Loucy (cell line): ENCODE measurements around the gene ASTL.
"Not testable (repeated sequence)": the region's sequence is repeated elsewhere in the genome, so short reads cannot be mapped to it uniquely, and the experiment has no call there.

Source experiments
- H2AFZ ChIP-seq: fragments of 200-600 bp; sonication (generic); 2 replicates; pipeline ENCODE4 v1.6.0; 2016; ENCODE audit warnings: antibody characterized with exemption, mild to moderate bottlenecking, low read length, moderate library complexity
- H3F3A ChIP-seq: fragments of 200-600 bp; 2 replicates; pipeline ENCODE4 v1.6.0; 2016; ENCODE audit warnings: antibody characterized with exemption, low read depth, mild to moderate bottlenecking
- H3K27me3 ChIP-seq: fragments of 200-600 bp; sonication (generic); 2 replicates; pipeline ENCODE4 v1.6.1; 2014; ENCODE audit warnings: low read length, mild to moderate bottlenecking; ENCODE audit not compliant: insufficient read depth, poor library complexity, severe bottlenecking
- H3K36me3 ChIP-seq: fragments of 200-600 bp; sonication (generic); 2 replicates; pipeline ENCODE4 v1.6.1; 2016; ENCODE audit warnings: low read length; ENCODE audit not compliant: insufficient read depth
- H3K4me1 ChIP-seq: fragments of 200-600 bp; sonication (generic); 2 replicates; pipeline ENCODE4 v1.5.1; 2014; ENCODE audit warnings: low read length, mild to moderate bottlenecking; ENCODE audit not compliant: insufficient read depth, poor library complexity, severe bottlenecking
- H3K4me2 ChIP-seq: fragments of 200-600 bp; sonication (generic); 2 replicates; pipeline ENCODE4 v1.6.0; 2014; ENCODE audit warnings: antibody characterized with exemption, low read length, low read depth, mild to moderate bottlenecking; ENCODE audit not compliant: poor library complexity, severe bottlenecking
- H3K4me3 ChIP-seq: fragments of 200-600 bp; sonication (generic); 2 replicates; pipeline ENCODE4 v1.5.1; 2014; ENCODE audit warnings: low read length, mild to moderate bottlenecking, mixed read lengths; ENCODE audit not compliant: poor library complexity, severe bottlenecking
- H3K79me2 ChIP-seq: fragments of 200-600 bp; sonication (generic); 2 replicates; pipeline ENCODE4 v1.6.1; 2014; ENCODE audit warnings: low read length; ENCODE audit not compliant: insufficient read depth
- H3K9ac ChIP-seq: fragments of 200-600 bp; sonication (generic); 2 replicates; pipeline ENCODE4 v1.6.0; 2014; ENCODE audit warnings: mild to moderate bottlenecking, low read depth, low read length, moderate library complexity; ENCODE audit not compliant: poor library complexity, severe bottlenecking
- H3K9me2 ChIP-seq: fragments of 200-600 bp; sonication (generic); replicated peaks from 2 replicates; pipeline ENCODE4 v1.6.1; 2016; ENCODE audit warnings: low read depth, low read length, mixed read lengths
- H3K9me3 ChIP-seq: fragments of 200-600 bp; sonication (generic); 2 replicates; pipeline ENCODE4 v1.6.1; 2014; ENCODE audit warnings: mild to moderate bottlenecking, antibody characterized with exemption, low read length, low read depth; ENCODE audit not compliant: insufficient read depth
- H4K20me1 ChIP-seq: fragments of 200-600 bp; sonication (generic); 2 replicates; pipeline ENCODE4 v1.6.0; 2014; ENCODE audit warnings: antibody characterized with exemption, low read length, mild to moderate bottlenecking; ENCODE audit not compliant: insufficient read depth, poor library complexity, severe bottlenecking
- CTCF ChIP-seq: fragments of 200-600 bp; sonication (generic); conservative IDR thresholded peaks from 2 replicates; pipeline ENCODE4 v1.5.1; 2014; ENCODE audit warnings: mild to moderate bottlenecking, antibody characterized with exemption, low read length
- EZH2phosphoT487 ChIP-seq: fragments of 200-600 bp; IDR thresholded peaks from 2 replicates; pipeline ENCODE4 v1.6.1; 2018; ENCODE audit warnings: antibody characterized with exemption, mild to moderate bottlenecking, moderate library complexity, borderline replicate concordance

The ASTL gene

GRCh38 chr2:96088340-96089335 is 49.7 kb downstream of the ASTL start:
- no peak overlapping the region for H2AFZ ChIP-seq
- no peaks in the 10 kb centered on the region for H3K79me2 ChIP-seq
- no peaks in the 10 kb centered on the region for H3K36me3 ChIP-seq
- TF ChIP-seq CTCF (no peak), EZH2phosphoT487 (no peak)
- H3K4me2 ChIP-seq: no peak overlapping the region
- H3K4me3 ChIP-seq: no peak overlapping the region
- H3F3A ChIP-seq: no peaks in the 10 kb centered on the region
- H3K4me1 ChIP-seq: no peaks in the 10 kb centered on the region
- H3K9me2 ChIP-seq: no peaks in the 10 kb centered on the region
- no peak overlapping the region for H3K9ac ChIP-seq
- no peaks in the 10 kb centered on the region for H3K9me3 ChIP-seq
- no peaks in the 10 kb centered on the region for H4K20me1 ChIP-seq
- no peaks in the 10 kb centered on the region for H3K27me3 ChIP-seq

- no peak overlapping the region for H2AFZ ChIP-seq
These were observed 51.2 kb downstream of the ASTL start for GRCh38 chr2:96087130-96087529.

GRCh38 chr2:96085541-96086355 is 52.6 kb downstream of the ASTL start:
- Histone ChIP-seq H3K4me3 (no peak overlapping the region), H3K9me3 (no peaks in the 10 kb centered on the region), H3K36me3 (no peaks in the 10 kb centered on the region), H3K9ac (no peak overlapping the region), H3K27me3 (no peaks in the 10 kb centered on the region), H3K9me2 (no peaks in the 10 kb centered on the region), H2AFZ (no peak overlapping the region), H4K20me1 (no peaks in the 10 kb centered on the region), H3F3A (no peaks in the 10 kb centered on the region), H3K4me2 (no peak overlapping the region), H3K79me2 (no peaks in the 10 kb centered on the region), H3K4me1 (no peaks in the 10 kb centered on the region)
- TF ChIP-seq EZH2phosphoT487 (no peak), CTCF (no peak)

More at GRCh38 chr2:96087130-96087529, 51.2 kb downstream of the ASTL start:
- no peaks in the 10 kb centered on the region for H3K27me3 ChIP-seq
- TF ChIP-seq CTCF: no peak
- no peak for TF ChIP-seq EZH2phosphoT487
- H3K36me3 ChIP-seq: no peaks in the 10 kb centered on the region
- no peaks in the 10 kb centered on the region for H3F3A ChIP-seq
- no peaks in the 10 kb centered on the region for H3K9me3 ChIP-seq
- no peaks in the 10 kb centered on the region for H3K79me2 ChIP-seq
- H3K4me2 ChIP-seq: no peak overlapping the region
- no peak overlapping the region for H3K9ac ChIP-seq
- H3K4me3 ChIP-seq: no peak overlapping the region
- no peaks in the 10 kb centered on the region for H3K9me2 ChIP-seq
- H4K20me1 ChIP-seq: no peaks in the 10 kb centered on the region
- no peaks in the 10 kb centered on the region for H3K4me1 ChIP-seq

- H3K9me2 ChIP-seq, H3K9ac ChIP-seq, H3K9me3 ChIP-seq, H3F3A ChIP-seq, H3K4me2 ChIP-seq, H3K79me2 ChIP-seq, H3K27me3 ChIP-seq, H3K4me3 ChIP-seq, H2AFZ ChIP-seq, H3K4me1 ChIP-seq, H3K36me3 ChIP-seq, H4K20me1 ChIP-seq: not testable (repeated sequence)
These were observed 53.3 kb downstream of the ASTL start for GRCh38 chr2:96084858-96085518.
